ENCODE data around the gene ZNF582.

DNA sequence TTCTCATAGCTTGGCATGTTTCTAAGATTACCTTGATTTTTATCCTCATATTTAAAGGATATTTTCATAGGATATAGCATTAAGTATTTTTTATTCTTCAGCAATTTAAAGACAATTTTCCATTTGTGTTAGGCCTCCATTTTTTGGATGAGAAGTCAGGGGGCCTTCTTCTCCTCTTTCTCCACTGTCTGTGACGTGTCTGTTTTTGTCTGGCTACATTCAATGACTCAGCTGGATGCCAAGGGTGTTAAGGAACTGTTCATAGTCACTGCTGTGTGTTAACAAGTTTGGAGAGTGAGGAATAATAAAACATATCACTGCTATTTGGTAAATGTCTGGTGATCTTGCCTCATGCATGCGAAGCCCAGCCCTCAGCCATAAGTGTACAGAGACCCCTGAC lies 36.4 kb downstream of the ZNF582 start:
- TF ChIP-seq, protein P1, sequence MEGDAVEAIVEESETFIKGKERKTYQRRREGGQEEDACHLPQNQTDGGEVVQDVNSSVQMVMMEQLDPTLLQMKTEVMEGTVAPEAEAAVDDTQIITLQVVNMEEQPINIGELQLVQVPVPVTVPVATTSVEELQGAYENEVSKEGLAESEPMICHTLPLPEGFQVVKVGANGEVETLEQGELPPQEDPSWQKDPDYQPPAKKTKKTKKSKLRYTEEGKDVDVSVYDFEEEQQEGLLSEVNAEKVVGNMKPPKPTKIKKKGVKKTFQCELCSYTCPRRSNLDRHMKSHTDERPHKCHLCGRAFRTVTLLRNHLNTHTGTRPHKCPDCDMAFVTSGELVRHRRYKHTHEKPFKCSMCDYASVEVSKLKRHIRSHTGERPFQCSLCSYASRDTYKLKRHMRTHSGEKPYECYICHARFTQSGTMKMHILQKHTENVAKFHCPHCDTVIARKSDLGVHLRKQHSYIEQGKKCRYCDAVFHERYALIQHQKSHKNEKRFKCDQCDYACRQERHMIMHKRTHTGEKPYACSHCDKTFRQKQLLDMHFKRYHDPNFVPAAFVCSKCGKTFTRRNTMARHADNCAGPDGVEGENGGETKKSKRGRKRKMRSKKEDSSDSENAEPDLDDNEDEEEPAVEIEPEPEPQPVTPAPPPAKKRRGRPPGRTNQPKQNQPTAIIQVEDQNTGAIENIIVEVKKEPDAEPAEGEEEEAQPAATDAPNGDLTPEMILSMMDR (IDR thresholded peaks at IDR 0.05): no peak
- TF ChIP-seq POLR2A (IDR thresholded peaks at IDR 0.05): no peak
